GM19372 (cell line): ENCODE data around the gene FERMT2.
"Not testable (repeated sequence)": the region's sequence is repeated elsewhere in the genome, so short reads cannot be mapped to it uniquely, and the experiment has no call there.

Source experiments
- ATAC-seq: cut with Tn5 transposase; IDR thresholded peaks from one replicate; pipeline ENCODE4 v1.9.1; 2021; ENCODE audit warnings: mild to moderate bottlenecking, low read depth, moderate library complexity; ENCODE audit not compliant: unreplicated experiment

FERMT2 gene

GRCh38 chr14:52868911-52869618 is 81.8 kb downstream of the FERMT2 start:
- no peak for ATAC-seq

- not testable (repeated sequence) for ATAC-seq
Observed at GRCh38 chr14:52864893-52865292, 86.0 kb downstream of the FERMT2 start.

- no peak for ATAC-seq
Observed at GRCh38 chr14:52863334-52863700, 87.5 kb downstream of the FERMT2 start.

GRCh38 chr14:52862632-52863333 is 88.1 kb downstream of the FERMT2 start:
- ATAC-seq, result no peak

- ATAC-seq, result no peak
Observed at GRCh38 chr14:52861403-52861802, 89.4 kb downstream of the FERMT2 start.

GRCh38 chr14:52860910-52861309 is 89.9 kb downstream of the FERMT2 start:
- no peak for ATAC-seq

GRCh38 chr14:52860209-52860608 is 90.6 kb downstream of the FERMT2 start:
- no peak for ATAC-seq

GRCh38 chr14:52856139-52856538 is 94.7 kb downstream of the FERMT2 start:
- no peak for ATAC-seq

GRCh38 chr14:52853522-52853854 is 97.4 kb downstream of the FERMT2 start:
- ATAC-seq, result no peak

GRCh38 chr14:52852810-52853521 is 97.9 kb downstream of the FERMT2 start:
- ATAC-seq, result no peak

- no peak for ATAC-seq
Observed at GRCh38 chr14:52850451-52850909, 100.4 kb downstream of the FERMT2 start.

GRCh38 chr14:52848626-52849025 is 102.2 kb downstream of the FERMT2 start:
- ATAC-seq, result no peak

- no peak for ATAC-seq
Observed at GRCh38 chr14:52846591-52846990, 104.3 kb downstream of the FERMT2 start.

- no peak for ATAC-seq
Observed at GRCh38 chr14:52845081-52845480, 105.8 kb downstream of the FERMT2 start.

GRCh38 chr14:52844262-52845060 is 106.4 kb downstream of the FERMT2 start:
- ATAC-seq, result no peak

GRCh38 chr14:52840877-52841276 is 110.0 kb downstream of the FERMT2 start:
- no peak for ATAC-seq

GRCh38 chr14:52837451-52837850 is 113.4 kb downstream of the FERMT2 start:
- ATAC-seq, result no peak

- ATAC-seq, result no peak
Observed at GRCh38 chr14:52836063-52836462, 114.8 kb downstream of the FERMT2 start.

GRCh38 chr14:52835122-52835903 is 115.5 kb downstream of the FERMT2 start:
- ATAC-seq, result no peak

- ATAC-seq, result no peak
Observed at GRCh38 chr14:52834440-52834842, 116.4 kb downstream of the FERMT2 start.
